ENCODE measurements around the gene SLC22A17. TPM values are rescaled to one million over a fixed set of nuclear protein-coding genes. Genes with fewer than 3 reads are reported as not detected.
A peak's percentile ranks its signal among the peaks of the same experiment; 100 is the strongest.

SLC22A17 gene
- total and polyA plus RNA-seq, 2 of the 13 experiments (the other 11 are each of a cell fraction or from before 2014, with no cell fraction given) = 0.95 to 1.1 TPM

DNA sequence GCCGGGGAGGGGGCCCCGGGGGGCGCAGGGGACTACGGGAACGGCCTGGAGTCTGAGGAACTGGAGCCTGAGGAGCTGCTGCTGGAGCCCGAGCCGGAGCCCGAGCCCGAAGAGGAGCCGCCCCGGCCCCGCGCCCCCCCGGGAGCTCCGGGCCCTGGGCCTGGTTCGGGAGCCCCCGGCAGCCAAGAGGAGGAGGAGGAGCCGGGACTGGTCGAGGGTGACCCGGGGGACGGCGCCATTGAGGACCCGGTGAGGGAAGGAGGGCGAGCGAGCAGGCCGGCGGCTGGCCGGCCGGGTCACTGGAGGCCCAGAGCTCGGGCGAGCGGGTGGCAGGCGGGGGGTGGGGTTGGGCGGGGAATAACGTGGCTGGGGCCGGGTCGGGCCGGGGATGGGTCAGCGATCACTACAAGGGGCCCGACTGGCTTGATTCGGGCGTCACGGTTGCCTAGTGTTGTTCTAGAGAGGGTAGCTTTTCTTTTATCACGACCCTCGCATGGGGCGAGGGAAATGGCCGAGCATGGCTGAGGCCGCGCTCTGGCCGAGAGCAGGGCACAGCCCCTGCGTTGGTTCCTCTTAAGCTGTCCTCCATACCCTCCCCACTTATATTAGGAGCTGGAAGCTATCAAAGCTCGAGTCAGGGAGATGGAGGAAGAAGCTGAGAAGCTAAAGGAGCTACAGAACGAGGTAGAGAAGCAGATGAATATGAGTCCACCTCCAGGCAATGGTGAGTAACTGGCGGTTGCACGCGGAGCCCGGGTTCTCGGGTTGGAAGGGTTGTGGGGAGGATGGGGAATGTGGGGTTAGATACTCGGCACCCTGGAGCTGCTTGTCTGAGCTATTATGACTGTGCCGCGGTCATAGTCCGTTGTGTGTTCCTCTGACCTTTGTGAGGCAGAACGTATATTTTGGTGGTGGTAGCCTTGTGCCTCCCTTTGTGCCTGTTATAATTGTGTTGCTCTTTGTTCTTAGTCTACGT, 30.8 kb downstream of the SLC22A17 start (continued):
- TF ChIP-seq, protein P1, sequence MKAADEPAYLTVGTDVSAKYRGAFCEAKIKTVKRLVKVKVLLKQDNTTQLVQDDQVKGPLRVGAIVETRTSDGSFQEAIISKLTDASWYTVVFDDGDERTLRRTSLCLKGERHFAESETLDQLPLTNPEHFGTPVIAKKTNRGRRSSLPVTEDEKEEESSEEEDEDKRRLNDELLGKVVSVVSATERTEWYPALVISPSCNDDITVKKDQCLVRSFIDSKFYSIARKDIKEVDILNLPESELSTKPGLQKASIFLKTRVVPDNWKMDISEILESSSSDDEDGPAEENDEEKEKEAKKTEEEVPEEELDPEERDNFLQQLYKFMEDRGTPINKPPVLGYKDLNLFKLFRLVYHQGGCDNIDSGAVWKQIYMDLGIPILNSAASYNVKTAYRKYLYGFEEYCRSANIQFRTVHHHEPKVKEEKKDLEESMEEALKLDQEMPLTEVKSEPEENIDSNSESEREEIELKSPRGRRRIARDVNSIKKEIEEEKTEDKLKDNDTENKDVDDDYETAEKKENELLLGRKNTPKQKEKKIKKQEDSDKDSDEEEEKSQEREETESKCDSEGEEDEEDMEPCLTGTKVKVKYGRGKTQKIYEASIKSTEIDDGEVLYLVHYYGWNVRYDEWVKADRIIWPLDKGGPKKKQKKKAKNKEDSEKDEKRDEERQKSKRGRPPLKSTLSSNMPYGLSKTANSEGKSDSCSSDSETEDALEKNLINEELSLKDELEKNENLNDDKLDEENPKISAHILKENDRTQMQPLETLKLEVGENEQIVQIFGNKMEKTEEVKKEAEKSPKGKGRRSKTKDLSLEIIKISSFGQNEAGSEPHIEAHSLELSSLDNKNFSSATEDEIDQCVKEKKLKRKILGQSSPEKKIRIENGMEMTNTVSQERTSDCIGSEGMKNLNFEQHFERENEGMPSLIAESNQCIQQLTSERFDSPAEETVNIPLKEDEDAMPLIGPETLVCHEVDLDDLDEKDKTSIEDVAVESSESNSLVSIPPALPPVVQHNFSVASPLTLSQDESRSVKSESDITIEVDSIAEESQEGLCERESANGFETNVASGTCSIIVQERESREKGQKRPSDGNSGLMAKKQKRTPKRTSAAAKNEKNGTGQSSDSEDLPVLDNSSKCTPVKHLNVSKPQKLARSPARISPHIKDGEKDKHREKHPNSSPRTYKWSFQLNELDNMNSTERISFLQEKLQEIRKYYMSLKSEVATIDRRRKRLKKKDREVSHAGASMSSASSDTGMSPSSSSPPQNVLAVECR (CRISPR knock-in tag; IDR thresholded peaks at IDR 0.05; ENCODE audit: borderline replicate concordance) = peak; percentile 72
- TF ChIP-seq, protein P2, sequence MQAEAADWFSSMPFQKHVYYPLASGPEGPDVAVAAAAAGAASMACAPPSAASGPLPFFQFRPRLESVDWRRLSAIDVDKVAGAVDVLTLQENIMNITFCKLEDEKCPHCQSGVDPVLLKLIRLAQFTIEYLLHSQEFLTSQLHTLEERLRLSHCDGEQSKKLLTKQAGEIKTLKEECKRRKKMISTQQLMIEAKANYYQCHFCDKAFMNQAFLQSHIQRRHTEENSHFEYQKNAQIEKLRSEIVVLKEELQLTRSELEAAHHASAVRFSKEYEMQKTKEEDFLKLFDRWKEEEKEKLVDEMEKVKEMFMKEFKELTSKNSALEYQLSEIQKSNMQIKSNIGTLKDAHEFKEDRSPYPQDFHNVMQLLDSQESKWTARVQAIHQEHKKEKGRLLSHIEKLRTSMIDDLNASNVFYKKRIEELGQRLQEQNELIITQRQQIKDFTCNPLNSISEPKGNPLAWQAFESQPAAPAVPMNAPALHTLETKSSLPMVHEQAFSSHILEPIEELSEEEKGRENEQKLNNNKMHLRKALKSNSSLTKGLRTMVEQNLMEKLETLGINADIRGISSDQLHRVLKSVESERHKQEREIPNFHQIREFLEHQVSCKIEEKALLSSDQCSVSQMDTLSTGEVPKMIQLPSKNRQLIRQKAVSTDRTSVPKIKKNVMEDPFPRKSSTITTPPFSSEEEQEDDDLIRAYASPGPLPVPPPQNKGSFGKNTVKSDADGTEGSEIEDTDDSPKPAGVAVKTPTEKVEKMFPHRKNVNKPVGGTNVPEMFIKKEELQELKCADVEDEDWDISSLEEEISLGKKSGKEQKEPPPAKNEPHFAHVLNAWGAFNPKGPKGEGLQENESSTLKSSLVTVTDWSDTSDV (CRISPR knock-in tag; IDR thresholded peaks at IDR 0.05) = peak; percentile 56; the same call in 1 of the 2 replicates
- TF ChIP-seq ZNF354B (CRISPR knock-in tag; IDR thresholded peaks at IDR 0.05) = peak; percentile 84; the same call in 1 of the 2 replicates
- TF ChIP-seq ZSCAN29 (CRISPR knock-in tag; conservative IDR thresholded peaks at IDR 0.05) = no peak; the same call in 1 of the 2 replicates
- TF ChIP-seq SALL1 (CRISPR knock-in tag; IDR thresholded peaks at IDR 0.05) = peak; percentile 63
- TF ChIP-seq NFE2L1 (CRISPR knock-in tag; IDR thresholded peaks at IDR 0.05; ENCODE audit: borderline replicate concordance) = peak; percentile 85
- TF ChIP-seq TOE1 (CRISPR knock-in tag; IDR thresholded peaks at IDR 0.05) = no peak
- no peak for TF ChIP-seq FOXK1 (CRISPR knock-in tag; IDR thresholded peaks at IDR 0.05; ENCODE audit: borderline replicate concordance, low read depth)
- TF ChIP-seq ZFP37 (CRISPR knock-in tag; IDR thresholded peaks at IDR 0.05; ENCODE audit: borderline replicate concordance) = peak; percentile 57; the same call in 1 of the 2 replicates
- no peak for TF ChIP-seq TCF12 (IDR thresholded peaks at IDR 0.05)
- no peak for TF ChIP-seq TCF12 (CRISPR knock-in tag; IDR thresholded peaks at IDR 0.05)
- TF ChIP-seq IKZF1 (IDR thresholded peaks at IDR 0.05) = no peak
- TF ChIP-seq, protein P3, sequence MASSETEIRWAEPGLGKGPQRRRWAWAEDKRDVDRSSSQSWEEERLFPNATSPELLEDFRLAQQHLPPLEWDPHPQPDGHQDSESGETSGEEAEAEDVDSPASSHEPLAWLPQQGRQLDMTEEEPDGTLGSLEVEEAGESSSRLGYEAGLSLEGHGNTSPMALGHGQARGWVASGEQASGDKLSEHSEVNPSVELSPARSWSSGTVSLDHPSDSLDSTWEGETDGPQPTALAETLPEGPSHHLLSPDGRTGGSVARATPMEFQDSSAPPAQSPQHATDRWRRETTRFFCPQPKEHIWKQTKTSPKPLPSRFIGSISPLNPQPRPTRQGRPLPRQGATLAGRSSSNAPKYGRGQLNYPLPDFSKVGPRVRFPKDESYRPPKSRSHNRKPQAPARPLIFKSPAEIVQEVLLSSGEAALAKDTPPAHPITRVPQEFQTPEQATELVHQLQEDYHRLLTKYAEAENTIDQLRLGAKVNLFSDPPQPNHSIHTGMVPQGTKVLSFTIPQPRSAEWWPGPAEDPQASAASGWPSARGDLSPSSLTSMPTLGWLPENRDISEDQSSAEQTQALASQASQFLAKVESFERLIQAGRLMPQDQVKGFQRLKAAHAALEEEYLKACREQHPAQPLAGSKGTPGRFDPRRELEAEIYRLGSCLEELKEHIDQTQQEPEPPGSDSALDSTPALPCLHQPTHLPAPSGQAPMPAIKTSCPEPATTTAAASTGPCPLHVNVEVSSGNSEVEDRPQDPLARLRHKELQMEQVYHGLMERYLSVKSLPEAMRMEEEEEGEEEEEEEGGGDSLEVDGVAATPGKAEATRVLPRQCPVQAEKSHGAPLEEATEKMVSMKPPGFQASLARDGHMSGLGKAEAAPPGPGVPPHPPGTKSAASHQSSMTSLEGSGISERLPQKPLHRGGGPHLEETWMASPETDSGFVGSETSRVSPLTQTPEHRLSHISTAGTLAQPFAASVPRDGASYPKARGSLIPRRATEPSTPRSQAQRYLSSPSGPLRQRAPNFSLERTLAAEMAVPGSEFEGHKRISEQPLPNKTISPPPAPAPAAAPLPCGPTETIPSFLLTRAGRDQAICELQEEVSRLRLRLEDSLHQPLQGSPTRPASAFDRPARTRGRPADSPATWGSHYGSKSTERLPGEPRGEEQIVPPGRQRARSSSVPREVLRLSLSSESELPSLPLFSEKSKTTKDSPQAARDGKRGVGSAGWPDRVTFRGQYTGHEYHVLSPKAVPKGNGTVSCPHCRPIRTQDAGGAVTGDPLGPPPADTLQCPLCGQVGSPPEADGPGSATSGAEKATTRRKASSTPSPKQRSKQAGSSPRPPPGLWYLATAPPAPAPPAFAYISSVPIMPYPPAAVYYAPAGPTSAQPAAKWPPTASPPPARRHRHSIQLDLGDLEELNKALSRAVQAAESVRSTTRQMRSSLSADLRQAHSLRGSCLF (CRISPR knock-in tag; IDR thresholded peaks at IDR 0.05; ENCODE audit: borderline replicate concordance) = peak; percentile 12; the same call in 1 of the 2 replicates
- 0 out of 2 replicates have a peak, but pooled peaks have one; percentile 33 for TF ChIP-seq ZNF160 (CRISPR knock-in tag; IDR thresholded peaks at IDR 0.05)
